ENCODE measurements around the gene JAML. TPM values are rescaled to one million over a fixed set of nuclear protein-coding genes. Genes with fewer than 3 reads are reported as not detected.

Gene JAML
- total RNA-seq, 1 experiment from 2014 or later = 0.30 TPM

GRCh38 chr11:118264569-118265465, 40.0 kb upstream of the JAML start:
- RAD21 ChIA-PET (ENCODE audit: low non-redundant PET in 1 of 2, low total read pairs in 2 of 2, uncharacterized antibody in 2 of 2, unreplicated experiment in 2 of 2) = interaction anchor here in 1 of 2 experiments (1.0 kb wide), 1 partner anchor 27 kb away, joined by 4 read pairs; no protein-coding TSS in a partner anchor
- ATAC-seq = no peak

More at GRCh38 chr11:118264569-118265465, 40.0 kb upstream of the JAML start:
- Histone ChIP-seq H3K9me2 (ENCODE audit: insufficient read depth) (no peaks in the 10 kb centered on the region), H3K79me2 (ENCODE audit: insufficient read depth, low read length) (no peaks in the 10 kb centered on the region), H3K36me3 (ENCODE audit: control insufficient read depth in 1 of 2, insufficient read depth in 2 of 2, low read length in 2 of 2) (no peaks in the 10 kb centered on the region; a peak in 1 of 4 replicates), H3K4me2 (ENCODE audit: low read length) (peak overlapping the region; percentile 74), H3K27me3 (ENCODE audit: insufficient read depth, low read length) (no peaks in the 10 kb centered on the region), H3K9me3 (ENCODE audit: control insufficient read depth in 1 of 2, insufficient read depth in 1 of 2, low read depth in 1 of 2, low read length in 2 of 2) (no peaks in the 10 kb centered on the region), H3K9ac (ENCODE audit: low read length) (peak overlapping the region; percentile 64), H3K4me1 (ENCODE audit: control insufficient read depth in 1 of 2, insufficient read depth in 2 of 2, low read length in 2 of 2) (peaks cover 14 to 33% of the 10 kb centered on the region in 2 experiments; a peak in 3 of 4 replicates), H3K4me3 (replicated peaks in 1 of 2; ENCODE audit: low read depth in 1 of 2, low read length in 2 of 2) (peak overlapping the region; percentile 59 to 64), H4K20me1 (ENCODE audit: insufficient read depth) (no peaks in the 10 kb centered on the region), H3K27ac (ENCODE audit: low read depth, low read length) (peak overlapping the region; percentile 66), H2AFZ (ENCODE audit: low read depth, low read length, poor library complexity, severe bottlenecking) (peak overlapping the region; percentile 59)
- TF ChIP-seq YY1 (IDR thresholded peaks at IDR 0.05; ENCODE audit: extremely low read depth, insufficient replicate concordance, low read depth, low read length) (no peak), ATF3 (IDR thresholded peaks at IDR 0.05) (no peak), REST (IDR thresholded peaks at IDR 0.05; ENCODE audit: low read depth) (no peak), RAD21 (IDR thresholded peaks at IDR 0.05; ENCODE audit: low read depth) (no peak), POLR2AphosphoS5 (IDR thresholded peaks at IDR 0.05; ENCODE audit: low read depth, low read length) (no peak), TCF7L2 (IDR thresholded peaks at IDR 0.05; ENCODE audit: borderline replicate concordance, extremely low read depth, insufficient read depth, insufficient read length) (no peak), SRF (IDR thresholded peaks at IDR 0.05; ENCODE audit: low read depth) (no peak), POLR2A (IDR thresholded peaks at IDR 0.05; ENCODE audit: borderline replicate concordance, extremely low read depth, insufficient read depth, insufficient read length) (no peak), SP1 (IDR thresholded peaks at IDR 0.05; ENCODE audit: low read depth) (no peak), EGR1 (IDR thresholded peaks at IDR 0.05; ENCODE audit: low read depth) (no peak), CBX3 (IDR thresholded peaks at IDR 0.05; ENCODE audit: low read depth) (no peak), MAX (IDR thresholded peaks at IDR 0.05) (no peak), CTCF (IDR thresholded peaks at IDR 0.05 in 2 of 3, conservative IDR thresholded peaks at IDR 0.05 in 1 of 3; ENCODE audit: borderline replicate concordance in 1 of 3, insufficient read depth in 1 of 3, low read depth in 2 of 3, low read length in 2 of 3) (no peak), SIN3A (IDR thresholded peaks at IDR 0.05; ENCODE audit: low read depth) (no peak), ZNF274 (IDR thresholded peaks at IDR 0.05; ENCODE audit: low read depth, low read length) (no peak), CEBPB (IDR thresholded peaks at IDR 0.05; ENCODE audit: low read depth) (no peak)
- POLR2A ChIA-PET = interaction anchor here (1.1 to 2.3 kb wide), 4 partner anchors 10 to 13 kb away, joined by 3 to 10 read pairs (median 7); partner anchors contain the start of gene MPZL3
- no TSS peak for BruUV-seq (replicated peaks)
- no peak for DNase-seq (ENCODE audit: low read depth, low spot score)
- intact Hi-C loops (cut with micrococcal nuclease) = no loop called here
- CTCF ChIA-PET = interaction anchor here (1.1 to 1.6 kb wide), 3 partner anchors 31 to 108 kb away, joined by 3 to 5 read pairs (median 4); no protein-coding TSS in a partner anchor
